HG02973 (cell line): ENCODE measurements around the gene PATJ.
A peak's percentile ranks its signal among the peaks of the same experiment; 100 is the strongest.
"Not testable (repeated sequence)": the region's sequence is repeated elsewhere in the genome, so short reads cannot be mapped to it uniquely, and the experiment has no call there.

Experiments used
- ATAC-seq: cut with Tn5 transposase; IDR thresholded peaks from one replicate; pipeline ENCODE4 v1.9.1; 2021; ENCODE audit warnings: moderate library complexity; ENCODE audit not compliant: unreplicated experiment

PATJ gene

GRCh38 chr1:62159940-62160348 is 417.7 kb downstream of the PATJ start:
- peak; percentile 79 for ATAC-seq

- ATAC-seq, result no peak
Observed at GRCh38 chr1:62161711-62162110, 419.4 kb downstream of the PATJ start.

- ATAC-seq, result not testable (repeated sequence)
Observed at GRCh38 chr1:62170380-62170779, 428.1 kb downstream of the PATJ start.

GRCh38 chr1:62175568-62176179 is 433.4 kb downstream of the PATJ start:
- no peak for ATAC-seq

- no peak for ATAC-seq
Observed at GRCh38 chr1:62176597-62177312, 434.5 kb downstream of the PATJ start.

- no peak for ATAC-seq
Observed at GRCh38 chr1:62177621-62178020, 435.3 kb downstream of the PATJ start.

- no peak for ATAC-seq
Observed at GRCh38 chr1:62178372-62178771, 436.1 kb downstream of the PATJ start.

- ATAC-seq, result not testable (repeated sequence)
Observed at GRCh38 chr1:62180054-62180453, 437.8 kb downstream of the PATJ start.

GRCh38 chr1:62180639-62181038 is 438.4 kb downstream of the PATJ start:
- no peak for ATAC-seq

GRCh38 chr1:62181532-62181931 is 439.3 kb downstream of the PATJ start:
- no peak for ATAC-seq

- ATAC-seq, result not testable (repeated sequence)
Observed at GRCh38 chr1:62182157-62182556, 439.9 kb downstream of the PATJ start.

- not testable (repeated sequence) for ATAC-seq
Observed at GRCh38 chr1:62183164-62184020, 441.1 kb downstream of the PATJ start.

- no peak for ATAC-seq
Observed at GRCh38 chr1:62184336-62184735, 442.1 kb downstream of the PATJ start.

GRCh38 chr1:62185233-62185632 is 443.0 kb downstream of the PATJ start:
- not testable (repeated sequence) for ATAC-seq

GRCh38 chr1:62185677-62186076 is 443.4 kb downstream of the PATJ start:
- ATAC-seq, result no peak

- ATAC-seq, result no peak
Observed at GRCh38 chr1:62187548-62187947, 445.3 kb downstream of the PATJ start.

- ATAC-seq, result no peak
Observed at GRCh38 chr1:62188111-62188510, 445.8 kb downstream of the PATJ start.

- peak; percentile 67 for ATAC-seq
Observed at GRCh38 chr1:62194651-62195544, 452.6 kb downstream of the PATJ start, which contains the start of gene L1TD1. Gene L1TD1, plus strand, starts transcription at chr1:62194849. Its CDS starts 11,780 bp downstream, at chr1:62206629.

GRCh38 chr1:62196086-62196690 is 453.9 kb downstream of the PATJ start:
- ATAC-seq, result no peak
